GM18498 (cell line): ENCODE results near the gene POLE4.

Experiments
- ATAC-seq: cut with Tn5 transposase; IDR thresholded peaks from one replicate; pipeline ENCODE4 v1.9.1; 2021; ENCODE audit warnings: mild to moderate bottlenecking, moderate library complexity; ENCODE audit not compliant: unreplicated experiment

The POLE4 gene

DNA sequence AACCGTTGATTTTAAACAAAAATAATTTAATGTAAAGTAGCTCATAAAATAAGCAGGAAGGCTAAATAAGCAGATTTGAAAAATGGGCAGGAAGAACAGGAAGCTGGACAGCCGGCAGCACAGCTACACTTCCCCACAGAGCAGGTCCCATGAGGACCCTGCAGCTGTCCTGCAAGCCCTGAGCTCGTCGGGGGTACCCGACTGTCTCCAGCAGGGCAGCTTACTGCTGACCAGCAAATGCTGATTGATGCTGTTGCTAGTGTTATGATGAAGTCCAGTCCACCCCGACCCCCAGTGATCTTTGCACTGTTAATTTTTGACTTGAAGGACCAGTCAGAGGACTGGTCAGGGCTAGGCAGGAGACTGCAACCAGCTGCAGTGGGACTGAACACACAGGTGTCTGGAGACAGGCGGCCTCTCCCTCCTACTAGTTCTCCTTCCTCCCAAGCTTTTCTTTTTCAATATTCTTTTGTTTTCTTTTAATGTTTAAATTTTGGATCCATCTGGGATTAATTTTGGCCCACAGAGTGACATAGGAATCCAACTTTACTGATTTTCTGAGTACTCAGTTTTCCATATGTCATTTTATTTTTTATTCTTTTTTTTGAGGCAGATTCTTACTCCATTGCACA, 27.7 kb downstream of the POLE4 start:
- ATAC-seq = no peak

DNA sequence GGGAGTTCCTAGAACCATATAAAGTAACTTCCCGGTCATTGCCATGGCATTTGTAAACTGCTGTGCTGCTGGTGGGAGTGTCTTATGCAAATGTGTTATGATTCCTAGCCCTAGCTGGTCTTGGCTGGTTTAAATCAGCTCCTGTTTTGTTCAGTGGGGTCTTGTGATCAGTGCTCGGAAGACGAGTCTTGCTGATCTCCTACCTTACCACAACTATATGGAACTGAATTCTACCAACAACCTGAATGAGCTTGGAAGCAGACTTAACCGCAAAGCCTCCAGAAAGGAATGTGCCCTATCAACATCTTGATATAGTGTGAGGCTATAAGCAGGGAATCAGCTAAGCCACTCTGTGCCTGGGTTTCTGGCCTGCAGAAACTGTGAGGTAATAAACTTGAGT, 33.5 kb downstream of the POLE4 start:
- no peak for ATAC-seq

DNA sequence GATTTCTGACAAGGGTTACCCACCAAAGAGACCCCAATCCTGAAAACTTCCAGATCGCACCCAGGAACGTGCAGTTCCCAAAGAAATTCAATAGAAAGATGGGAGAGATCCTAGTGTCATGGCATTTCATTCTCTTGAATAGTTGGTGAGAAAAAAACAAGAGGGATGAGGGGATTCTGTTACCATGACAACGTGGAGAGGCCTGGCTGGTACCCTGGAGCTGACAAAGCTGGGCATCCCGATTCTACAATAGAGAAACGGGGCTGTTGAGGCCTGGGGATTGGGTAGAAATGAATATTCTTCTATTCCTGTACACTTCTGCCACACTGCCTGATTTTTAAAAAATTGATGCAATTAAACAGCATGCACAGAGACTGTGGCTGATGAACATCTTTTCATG, 41.0 kb downstream of the POLE4 start:
- ATAC-seq = no peak

DNA sequence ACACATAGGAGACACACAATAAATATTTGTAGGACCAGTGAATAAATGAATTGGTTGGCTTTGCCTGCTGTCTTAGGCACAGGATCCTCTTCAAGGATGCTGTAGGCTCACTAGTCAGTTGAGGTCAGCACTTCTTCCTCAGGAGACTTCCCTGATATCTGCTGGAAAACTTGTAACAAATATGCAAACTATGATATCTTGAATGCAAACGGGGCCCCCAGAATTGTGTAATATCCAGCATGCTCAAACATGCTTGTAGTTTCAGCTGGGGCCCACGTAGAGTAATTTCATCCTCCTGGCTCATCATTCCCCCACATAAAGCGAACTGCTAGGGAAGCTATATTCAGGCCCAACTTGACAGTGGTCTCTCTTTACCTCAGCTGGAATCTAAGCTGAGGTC, 43.6 kb downstream of the POLE4 start:
- ATAC-seq = no peak

DNA sequence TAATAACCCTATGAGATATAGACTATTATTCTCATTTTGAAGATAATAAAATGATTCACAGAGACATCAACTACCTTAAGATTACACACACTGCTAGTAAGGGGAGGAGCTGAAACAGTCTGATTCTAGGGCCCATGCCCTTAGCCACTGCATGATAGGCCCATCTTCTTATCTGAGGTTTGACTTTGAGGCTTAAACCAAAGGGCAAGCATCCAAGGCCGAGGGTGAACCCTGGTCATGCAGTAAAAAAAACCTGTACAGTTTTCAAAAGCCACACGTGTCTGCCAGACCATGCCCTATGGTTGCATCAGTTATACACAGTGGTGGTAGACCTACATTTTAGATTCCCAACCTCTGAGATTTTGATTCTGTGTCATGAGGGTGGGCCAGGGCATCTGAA, 44.8 kb downstream of the POLE4 start:
- ATAC-seq = no peak

DNA sequence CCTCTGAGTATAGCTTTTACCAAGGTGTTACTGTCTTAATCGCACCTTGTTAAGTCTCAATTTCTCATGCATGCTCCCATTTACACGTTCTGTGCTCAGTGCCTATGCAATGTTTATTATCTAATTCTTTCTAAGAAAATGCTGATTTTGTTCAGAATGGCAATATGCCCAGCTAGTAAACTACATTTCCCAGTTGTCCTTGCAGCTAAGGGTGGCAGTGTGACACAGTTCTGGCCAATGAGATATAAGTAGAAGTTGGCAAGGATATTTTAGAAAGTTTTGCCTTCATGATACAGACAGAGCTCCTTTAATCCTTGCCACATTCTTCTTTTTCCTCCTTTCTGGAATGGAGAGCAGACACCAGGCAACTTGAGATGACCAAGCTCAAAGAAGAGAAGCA, 45.3 kb downstream of the POLE4 start:
- no peak for ATAC-seq

DNA sequence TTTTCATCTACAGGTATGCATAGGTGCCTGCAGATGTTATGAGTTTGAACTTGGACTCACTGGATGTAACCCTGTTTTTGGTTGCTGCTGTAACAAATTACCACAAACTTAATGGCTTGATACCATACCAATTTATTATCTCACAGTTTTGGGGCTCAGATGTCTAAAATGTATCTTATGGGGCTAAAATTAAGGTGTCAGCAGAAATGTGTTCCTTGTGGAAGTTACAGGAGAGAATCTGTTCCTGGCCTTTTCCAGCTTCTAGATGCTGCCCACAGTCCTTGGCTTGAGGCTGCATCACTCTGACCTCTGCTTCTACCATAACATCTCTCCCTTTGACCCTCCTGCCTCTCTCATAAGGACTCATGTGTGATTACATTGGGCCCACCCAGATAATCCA, 47.6 kb downstream of the POLE4 start:
- ATAC-seq = no peak

DNA sequence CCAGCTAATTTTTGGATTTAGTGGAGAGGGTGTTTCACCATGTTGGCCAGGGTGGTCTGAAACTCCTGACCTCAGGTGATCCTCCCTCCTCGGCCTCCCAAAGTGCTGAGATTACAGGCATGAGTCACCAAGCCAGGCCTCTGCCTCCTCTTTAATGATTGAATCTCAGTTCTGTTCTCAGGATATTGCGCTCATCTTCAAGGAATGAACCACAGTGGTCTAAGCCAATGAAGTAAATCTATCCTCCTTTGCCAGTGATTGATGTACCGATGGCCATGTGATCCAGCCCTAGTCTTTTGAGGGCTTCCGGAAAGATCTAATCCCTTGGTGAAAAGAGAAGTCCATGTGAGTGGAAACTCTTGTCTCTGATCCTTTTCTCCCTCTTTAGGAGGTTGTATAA, 48.6 kb downstream of the POLE4 start:
- ATAC-seq = no peak

DNA sequence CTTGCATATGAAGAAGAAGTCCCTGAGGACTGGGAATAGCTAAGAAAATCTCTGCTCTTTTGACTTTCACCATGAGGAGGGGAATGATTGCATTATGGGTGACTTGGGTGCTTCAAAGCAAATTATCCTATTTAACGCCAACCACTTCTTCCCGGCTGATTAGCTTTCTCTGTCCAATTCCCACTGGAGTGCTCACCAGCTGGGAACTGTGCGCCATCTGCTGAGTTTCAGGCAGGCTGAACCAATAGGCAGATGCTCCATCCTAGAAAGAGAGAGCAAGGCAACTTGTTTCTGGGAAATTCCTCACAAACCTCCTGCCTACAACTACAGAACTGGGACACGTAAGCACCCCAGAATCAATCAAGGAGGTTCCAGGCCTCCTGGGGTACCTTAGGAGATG, 49.4 kb downstream of the POLE4 start:
- ATAC-seq = no peak

DNA sequence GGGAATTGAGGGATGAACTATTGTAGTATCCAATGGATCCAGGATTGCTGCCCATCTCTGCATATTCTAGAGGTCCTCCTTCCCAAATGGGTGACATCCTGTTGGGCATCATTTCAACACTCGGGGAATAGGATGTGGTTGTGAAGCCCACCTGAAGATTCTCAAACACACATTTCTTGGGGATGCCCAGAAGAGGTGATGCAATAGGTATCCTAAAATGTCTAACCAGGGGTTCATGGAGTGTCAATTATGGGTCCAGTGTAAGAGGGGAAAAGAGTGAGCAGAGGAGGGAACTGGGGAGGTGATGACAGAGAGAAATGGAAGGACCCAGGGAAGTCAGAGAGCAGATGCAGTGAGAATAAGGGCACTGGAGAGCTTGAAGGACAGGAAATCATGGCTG, 52.1 kb downstream of the POLE4 start:
- no peak for ATAC-seq

DNA sequence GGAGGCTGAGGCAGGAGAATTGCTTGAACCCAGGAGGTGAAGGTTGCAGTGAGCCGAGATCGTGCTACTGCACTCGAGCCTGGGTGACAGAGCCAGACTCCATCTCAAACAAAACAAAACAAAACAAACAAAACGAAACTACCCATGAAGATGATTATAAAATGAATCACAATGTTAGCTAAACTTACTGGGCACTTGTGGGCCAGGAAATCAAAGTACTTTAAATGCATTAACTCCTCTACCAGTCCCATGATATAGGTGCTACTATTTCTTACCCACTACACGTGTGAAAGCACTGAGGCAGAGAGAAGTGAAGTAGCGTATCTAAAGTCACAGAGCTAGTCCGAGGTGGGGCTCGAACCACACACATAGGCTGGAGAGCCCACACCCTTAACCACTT, 53.6 kb downstream of the POLE4 start:
- no peak for ATAC-seq

DNA sequence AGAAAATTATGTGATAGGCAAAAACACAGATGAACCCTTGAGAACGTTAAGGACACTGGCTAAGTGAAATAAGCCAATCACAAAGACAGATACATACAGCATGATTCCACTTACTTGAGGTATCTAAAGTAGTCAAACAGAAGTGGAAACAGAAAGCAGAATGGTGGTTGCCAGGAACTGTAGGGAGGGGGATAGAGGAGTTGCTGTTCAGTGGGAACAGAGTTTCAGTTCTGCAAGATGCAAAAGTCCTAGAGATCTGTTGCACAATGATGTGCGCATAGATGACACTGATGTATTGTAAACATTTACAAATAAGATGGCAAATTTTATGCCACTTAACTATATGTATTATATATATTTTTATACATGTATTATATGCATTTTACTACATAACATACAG, 59.7 kb downstream of the POLE4 start:
- no peak for ATAC-seq
